Stimulated activated CD8-positive, alpha-beta memory T cell treated with anti-CD3 and anti-CD28 coated beads, Interleukin-15, amount 100 ng/mL, for 1 hour (primary cell): ENCODE results near the gene BCL2L1.
A peak's percentile ranks its signal among the peaks of the same experiment; 100 is the strongest.

Experiments
- DNase-seq: peaks from one replicate; pipeline ENCODE4 v3.0.0-alpha.2; 2020; ENCODE audit warnings: low read depth

Gene BCL2L1

GRCh38 chr20:31723319-31724078, 831 bp upstream of the BCL2L1 start:
- DNase-seq: peak; percentile 95

DNA sequence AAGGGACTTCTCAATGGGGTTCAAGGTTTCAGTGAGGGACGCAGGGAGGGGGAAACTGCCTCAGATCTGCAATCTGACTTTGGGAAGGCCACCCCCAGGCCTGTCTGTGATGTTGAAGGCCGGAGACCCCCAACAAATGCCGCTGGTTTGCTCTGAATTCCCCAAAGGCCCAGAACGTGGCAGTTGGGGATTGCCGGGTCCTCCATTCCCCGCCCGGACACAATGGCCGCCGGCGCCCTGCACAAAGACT, 326 bp upstream of the BCL2L1 start:
- DNase-seq: no peak

- DNase-seq: no peak
Observed at GRCh38 chr20:31721408-31722256, 1.0 kb downstream of the BCL2L1 start.

GRCh38 chr20:31720486-31721407, 1.9 kb downstream of the BCL2L1 start:
- no peak for DNase-seq

DNA sequence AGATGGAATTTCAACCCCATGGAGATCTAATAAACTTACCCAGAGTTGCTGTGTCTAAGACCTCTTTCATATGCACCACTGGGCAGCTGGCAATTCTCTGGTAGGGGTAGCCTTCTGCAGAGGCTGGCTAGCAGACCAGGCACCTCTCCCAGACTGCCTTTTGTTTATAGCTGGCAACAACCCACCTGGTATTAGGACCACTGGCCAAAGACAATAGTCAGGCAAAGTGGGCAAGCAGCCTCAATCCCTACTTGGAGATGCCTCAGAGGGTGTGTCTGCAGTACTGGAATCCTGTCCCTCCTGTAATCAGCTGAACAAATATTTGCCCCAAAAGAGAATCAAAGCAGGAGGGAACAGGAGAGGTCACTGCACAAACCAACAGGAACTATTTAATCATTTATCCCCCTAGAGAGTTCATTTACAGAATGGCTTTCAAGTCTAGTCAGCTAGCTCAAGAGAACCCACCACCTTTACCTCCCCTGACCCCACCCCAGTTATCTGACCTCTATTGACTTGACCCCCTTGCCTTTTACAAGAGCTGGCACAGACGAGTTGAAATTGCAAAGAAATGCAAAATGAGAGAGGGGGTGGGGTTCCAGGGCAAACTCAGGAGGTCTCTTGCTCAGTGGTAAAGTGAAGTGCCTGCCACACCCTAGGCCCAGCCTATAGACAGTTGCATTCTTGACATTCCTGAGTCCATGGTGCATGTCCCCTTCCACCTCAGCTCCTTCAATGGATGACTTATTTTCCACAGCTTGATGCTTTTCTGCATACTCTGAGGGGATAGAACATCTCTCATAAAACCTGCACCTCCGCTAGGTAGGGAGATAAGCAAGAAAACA, 2.8 kb downstream of the BCL2L1 start:
- no peak for DNase-seq

DNA sequence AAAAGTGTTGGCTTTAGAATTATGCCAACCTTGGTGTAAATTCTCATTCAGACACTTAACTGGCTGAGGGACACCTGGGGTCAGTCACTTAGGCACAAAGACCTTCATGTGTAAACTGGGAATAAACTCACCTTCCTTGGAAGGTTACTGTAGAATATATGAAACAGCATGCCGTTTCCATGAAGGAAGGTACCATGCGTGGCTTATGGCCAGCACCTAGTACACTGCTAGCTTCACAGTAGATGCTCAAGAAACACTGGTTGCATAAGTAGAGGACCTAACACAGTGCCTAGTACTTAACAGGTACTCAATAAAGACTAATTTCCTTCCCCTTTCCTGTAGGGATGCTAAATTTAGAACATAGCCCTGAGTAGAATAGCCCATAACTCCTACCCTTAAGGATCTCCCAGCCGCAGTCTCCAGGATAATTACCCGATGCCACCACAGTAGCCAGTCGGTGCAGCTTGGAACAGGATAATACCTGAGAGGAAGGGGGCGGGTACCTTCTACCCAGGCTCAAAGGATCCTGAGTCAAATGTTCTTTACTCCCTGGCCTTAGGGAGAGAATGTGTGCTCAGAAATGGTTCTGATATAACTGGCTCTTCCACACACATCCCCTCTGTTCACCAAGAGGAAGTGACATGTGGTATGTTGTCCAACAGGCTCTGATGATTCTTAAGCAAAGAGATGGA, 3.6 kb downstream of the BCL2L1 start:
- no peak for DNase-seq

DNA sequence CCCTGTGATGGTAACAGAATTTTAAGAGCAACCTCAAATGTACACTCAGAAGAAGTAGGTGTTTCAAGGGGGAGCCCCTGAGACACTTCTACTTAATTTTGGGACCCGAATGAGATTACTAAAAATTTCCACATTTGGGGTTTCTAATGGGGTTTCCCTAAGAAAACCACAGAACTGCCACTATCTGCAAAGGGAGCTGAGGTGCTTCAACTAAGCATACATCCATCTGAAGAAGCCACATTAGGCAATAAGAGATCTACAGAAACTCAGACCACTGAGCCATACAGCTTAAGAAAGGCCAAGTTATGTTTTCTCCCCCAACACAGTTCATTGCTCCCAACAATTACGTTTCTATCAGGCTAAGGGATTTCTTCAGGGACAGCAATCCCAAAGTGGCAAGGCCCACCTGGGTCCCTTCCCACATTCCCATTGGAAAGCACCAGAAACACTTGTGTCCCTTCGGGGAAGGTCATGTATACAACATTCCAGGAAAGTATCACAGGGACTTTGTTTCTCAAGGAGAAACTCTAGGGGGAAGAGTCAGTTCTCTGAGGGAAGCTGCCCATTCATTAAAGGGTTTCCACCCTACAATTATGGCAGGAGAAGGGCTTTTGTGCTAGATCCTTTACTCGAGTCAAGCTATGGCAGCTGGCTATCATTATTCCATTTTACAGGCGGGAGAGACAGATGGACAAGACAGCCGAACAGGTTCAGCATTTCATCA, 5.0 kb downstream of the BCL2L1 start:
- DNase-seq: no peak

DNA sequence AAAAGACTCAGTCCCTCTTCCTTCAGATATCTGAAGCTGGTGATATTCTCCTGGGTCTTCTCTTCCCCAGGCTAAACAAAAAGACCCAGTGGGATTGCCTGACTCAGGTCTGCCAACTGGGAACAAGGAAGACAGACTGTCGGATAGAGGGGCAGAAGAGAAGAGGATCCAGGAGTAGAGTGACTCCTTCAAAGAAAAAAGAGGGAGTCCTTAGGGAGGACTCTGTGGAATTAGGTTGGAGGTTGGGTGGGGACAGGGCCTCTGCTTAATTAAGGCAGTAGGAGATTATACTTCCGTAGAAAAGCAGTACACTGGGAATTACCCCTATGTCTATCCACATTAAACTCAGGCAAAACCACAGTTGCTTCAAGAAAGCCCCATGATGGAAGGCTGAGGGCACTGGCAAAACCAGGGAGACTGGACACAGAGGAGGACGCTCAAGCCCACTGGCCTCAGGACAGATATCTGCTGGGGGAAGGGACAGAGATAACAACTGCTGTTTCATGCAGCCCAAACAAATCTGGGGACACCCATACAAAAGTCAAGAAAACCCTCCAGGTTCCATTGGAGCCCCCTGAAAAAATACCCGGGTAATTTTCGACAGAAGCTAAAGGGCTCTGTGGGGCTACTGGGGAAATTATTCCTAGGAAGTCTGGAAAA, 5.7 kb downstream of the BCL2L1 start:
- no peak for DNase-seq

DNA sequence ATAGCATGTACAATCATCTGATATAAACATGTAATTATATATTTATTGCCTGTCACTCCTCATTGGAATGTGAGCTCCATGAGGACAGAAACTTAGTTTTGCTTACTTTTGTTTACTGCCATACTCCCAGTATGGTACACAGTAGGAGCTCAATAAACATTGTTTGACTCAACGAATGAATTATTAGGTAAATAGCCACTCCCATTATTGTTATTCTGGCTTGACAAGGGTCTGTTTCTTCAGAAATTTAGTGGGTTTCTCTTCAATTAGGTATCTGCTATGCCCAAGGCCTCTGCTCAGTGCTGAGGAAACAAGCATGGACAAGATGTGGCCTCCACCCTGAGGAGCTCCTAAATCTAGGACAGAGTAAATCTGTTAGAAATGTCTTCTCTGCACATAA, 6.3 kb downstream of the BCL2L1 start:
- no peak for DNase-seq

GRCh38 chr20:31715766-31716165, 6.9 kb downstream of the BCL2L1 start:
- DNase-seq: no peak

DNA sequence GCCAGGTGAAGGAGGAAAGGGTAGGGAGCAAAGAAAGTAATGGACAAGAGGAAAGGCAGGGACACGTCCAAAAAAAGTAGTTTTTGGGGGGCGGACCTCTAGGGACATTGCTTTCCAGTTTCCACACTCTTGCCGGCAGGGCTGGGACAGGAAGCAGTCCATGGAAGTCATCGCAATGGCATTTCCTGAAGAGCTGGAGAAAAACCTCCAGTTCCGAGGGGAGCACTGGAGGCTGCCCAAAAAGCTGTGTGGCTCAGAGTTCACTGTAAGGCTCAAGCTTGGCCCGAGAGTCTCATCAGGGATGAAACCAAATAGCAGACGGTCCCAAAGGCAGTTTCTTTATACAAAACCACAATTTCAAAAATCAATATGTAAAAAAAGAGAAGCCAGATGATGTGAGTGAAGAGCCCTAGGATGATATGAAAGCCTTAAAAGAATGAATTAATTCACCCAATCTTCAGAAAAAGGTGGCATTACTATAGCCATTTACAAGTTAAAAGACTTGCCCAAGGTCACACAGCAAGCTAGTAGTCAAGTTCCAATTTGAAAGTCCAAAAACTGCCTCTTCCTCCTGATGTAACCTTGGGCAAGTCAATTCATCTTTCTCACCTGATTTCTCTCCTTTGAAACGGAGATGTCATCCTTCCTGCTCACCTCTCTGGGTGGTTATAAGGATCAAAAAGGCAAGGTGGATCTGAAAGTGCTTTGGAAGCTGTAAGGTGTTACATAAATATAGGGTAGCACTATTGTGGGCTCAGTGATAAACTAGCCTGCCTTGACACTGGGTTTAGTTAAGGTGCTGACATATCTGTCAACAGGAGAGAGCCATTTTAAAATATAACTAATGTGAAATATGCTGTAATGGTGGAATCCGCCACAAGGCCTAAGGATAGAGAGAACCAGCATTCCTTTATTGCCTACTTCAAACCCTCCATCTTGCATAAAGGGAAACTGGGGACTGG, 9.1 kb downstream of the BCL2L1 start:
- no peak for DNase-seq

DNA sequence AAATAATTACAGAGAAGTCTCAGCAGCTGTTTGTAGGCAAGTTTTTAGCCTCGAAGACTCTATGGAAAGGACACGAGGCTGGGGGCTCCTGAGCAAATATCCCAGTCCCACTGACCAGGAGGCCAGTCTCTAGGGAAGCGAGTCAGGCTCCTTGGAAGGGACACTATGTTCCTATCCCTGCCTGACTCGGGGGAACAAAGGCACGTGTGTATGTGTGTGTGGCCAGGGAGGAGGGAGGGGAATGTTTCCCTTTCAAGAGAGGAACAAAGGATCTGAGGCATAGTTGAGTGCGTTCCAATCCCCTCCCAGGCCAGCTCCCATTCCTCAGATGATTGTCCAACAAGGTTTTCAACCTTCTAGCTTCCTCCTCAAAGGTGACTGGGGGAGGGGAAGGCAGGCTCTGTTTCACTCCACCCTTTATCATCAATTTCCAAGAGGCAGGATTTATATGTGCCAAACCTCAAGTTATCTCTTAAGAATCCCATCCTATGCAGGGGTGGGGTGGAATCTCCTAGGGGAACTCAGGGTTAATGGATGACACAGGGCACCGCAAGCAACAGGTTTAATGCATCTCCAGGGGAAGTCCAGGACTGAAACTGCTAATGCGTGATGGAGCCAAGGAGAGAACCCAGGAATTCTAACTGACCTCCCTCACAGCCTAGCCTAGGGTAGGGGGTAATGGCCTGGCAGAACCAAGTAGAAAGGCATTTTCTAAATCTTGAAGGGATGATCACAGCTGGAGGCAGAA, 9.9 kb downstream of the BCL2L1 start:
- no peak for DNase-seq

DNA sequence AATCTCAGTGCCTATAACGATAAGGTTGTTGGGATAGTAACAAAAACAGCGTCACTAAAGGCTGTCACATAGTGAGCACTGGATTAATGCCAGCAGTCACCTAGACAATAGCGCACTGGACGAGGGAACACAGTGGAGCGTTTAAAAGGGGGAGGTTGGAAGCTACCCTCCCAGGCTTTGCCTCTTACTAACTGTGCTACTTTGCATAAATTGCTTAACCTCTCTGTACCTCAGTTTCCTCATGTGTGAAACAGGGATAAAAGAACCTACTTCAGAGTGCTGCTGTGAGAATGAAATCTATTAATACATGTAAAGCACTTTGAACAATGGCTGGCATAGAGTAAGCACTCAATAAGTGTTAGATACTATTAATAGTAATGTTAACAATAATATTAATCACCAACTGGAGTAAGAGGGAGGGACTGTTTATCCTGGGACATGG, 10.5 kb downstream of the BCL2L1 start:
- DNase-seq: no peak

- DNase-seq: no peak
Observed at GRCh38 chr20:31711179-31712111, 11.2 kb downstream of the BCL2L1 start.

DNA sequence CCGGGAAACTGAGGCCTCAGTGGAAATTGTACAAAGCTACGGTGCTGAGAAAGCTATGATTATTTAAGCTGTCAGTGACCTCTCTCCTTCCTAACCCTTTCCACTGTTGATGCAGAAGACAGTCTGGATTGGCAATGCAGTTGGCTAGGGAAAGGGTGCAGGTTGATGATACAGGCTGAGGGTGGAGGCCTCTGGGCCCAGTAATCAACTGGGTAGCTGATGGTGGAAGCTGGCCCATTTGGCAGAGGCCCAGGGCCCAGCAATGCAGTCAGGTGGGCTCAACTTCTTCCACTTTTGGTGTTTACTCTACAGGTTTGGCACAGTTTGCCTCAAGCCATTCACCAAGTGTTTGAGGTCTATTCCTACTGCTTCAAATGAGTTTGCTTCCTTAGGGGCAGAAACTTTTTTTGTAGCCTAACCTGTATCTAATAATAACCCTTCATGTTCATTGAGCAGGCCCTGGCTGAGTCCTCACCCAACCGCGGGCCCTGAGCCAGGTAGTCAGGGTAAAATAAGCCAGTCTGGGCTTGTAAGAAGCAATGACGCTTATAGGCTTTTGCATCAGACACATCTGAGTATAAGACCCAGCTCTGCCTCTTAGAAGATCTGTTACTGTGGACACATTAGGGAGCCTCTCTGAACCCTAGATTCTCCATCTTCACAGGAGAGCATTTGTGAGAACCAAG, 12.1 kb downstream of the BCL2L1 start:
- DNase-seq: no peak

- no peak for DNase-seq
Observed at GRCh38 chr20:31709939-31710338, 12.7 kb downstream of the BCL2L1 start.
